HFFc6 (cell line): ENCODE measurements around the gene KRTAP20-1. TPM values are rescaled to one million over a fixed set of nuclear protein-coding genes. Genes with fewer than 3 reads are reported as not detected.

ENCODE experiments used
- DNase-seq: peaks from one replicate; pipeline ENCODE4 v3.0.0-alpha.2; 2018
- H3K27ac Mint-ChIP-seq: 2 replicates; pipeline ENCODE4 v1.8.0; 2020; ENCODE audit warnings: mild to moderate bottlenecking, mixed read lengths
- H3K27me3 Mint-ChIP-seq: 2 replicates; pipeline ENCODE4 v1.8.0; 2021; ENCODE audit warnings: mild to moderate bottlenecking, moderate library complexity, mixed read lengths; ENCODE audit not compliant: insufficient read depth
- H3K36me3 Mint-ChIP-seq: 2 replicates; pipeline ENCODE4 v1.8.0; 2021; ENCODE audit warnings: low read depth, mixed read lengths
- H3K4me1 Mint-ChIP-seq: 2 replicates; pipeline ENCODE4 v1.8.0; 2020; ENCODE audit warnings: low read depth, mixed read lengths
- H3K4me3 Mint-ChIP-seq: 2 replicates; pipeline ENCODE4 v1.8.0; 2020; ENCODE audit warnings: mild to moderate bottlenecking, moderate library complexity, mixed read lengths
- H3K9me3 Mint-ChIP-seq: 2 replicates; pipeline ENCODE4 v1.8.0; 2020; ENCODE audit warnings: mild to moderate bottlenecking, mixed read lengths
- CTCF ChIP-seq: fragments of 200-600 bp; sonication (generic); IDR thresholded peaks from 2 replicates; pipeline ENCODE4 v1.5.0; 2021; ENCODE audit warnings: antibody characterized with exemption, mild to moderate bottlenecking
- total RNA-seq, 6 experiments: library from RNA; stranded (reverse); fragmentation: NEBNext Ultra II Directional; extraction: Animal tissue kit (Norgen Biotek cat#: 25700); gene quantifications; 2 replicates in 1 of 6; 3 replicates in 5 of 6; pipeline ENCODE4 v1.2.3, GENCODE V29; 2021

Gene KRTAP20-1
- total RNA-seq, 6 experiments from 2014 or later = not detected

GRCh38 chr21:30638686-30639085, 22.5 kb downstream of the KRTAP20-1 start:
- Mint-ChIP-seq H3K27ac (no peak overlapping the region), H3K27me3 (no peaks in the 10 kb centered on the region), H3K9me3 (peaks cover 53% of the 10 kb centered on the region), H3K36me3 (no peaks in the 10 kb centered on the region), H3K4me1 (no peaks in the 10 kb centered on the region), H3K4me3 (no peak overlapping the region)
- no peak for DNase-seq
- TF ChIP-seq CTCF = no peak

GRCh38 chr21:30642564-30642963, 26.3 kb downstream of the KRTAP20-1 start, which contains the start of gene KRTAP20-3:
Gene KRTAP20-3, plus strand, starts transcription at chr21:30642864.
- Mint-ChIP-seq H3K36me3 (no peaks in the 10 kb centered on the region), H3K27me3 (no peaks in the 10 kb centered on the region; the same call in 1 of the 2 replicates), H3K4me1 (no peaks in the 10 kb centered on the region), H3K27ac (no peak within 1 kb of the TSS), H3K9me3 (peaks cover 70% of the 10 kb centered on the region), H3K4me3 (no peak within 1 kb of the TSS)
- TF ChIP-seq CTCF = no peak
- no peak for DNase-seq

- Mint-ChIP-seq H3K9me3 (peaks cover 74% of the 10 kb centered on the region), H3K27me3 (no peaks in the 10 kb centered on the region; the same call in 1 of the 2 replicates), H3K4me1 (no peaks in the 10 kb centered on the region)
Observed at GRCh38 chr21:30646904-30647414, 30.7 kb downstream of the KRTAP20-1 start.

GRCh38 chr21:30652891-30653290, 36.7 kb downstream of the KRTAP20-1 start:
- no peak for TF ChIP-seq CTCF

More at GRCh38 chr21:30646904-30647414, 30.7 kb downstream of the KRTAP20-1 start:
- DNase-seq = no peak
- H3K36me3 Mint-ChIP-seq = no peaks in the 10 kb centered on the region; the same call in 1 of the 2 replicates
- no peak overlapping the region for H3K27ac Mint-ChIP-seq
- TF ChIP-seq CTCF = no peak
- no peak overlapping the region for H3K4me3 Mint-ChIP-seq

More at GRCh38 chr21:30652891-30653290, 36.7 kb downstream of the KRTAP20-1 start:
- no peak for DNase-seq
- Mint-ChIP-seq H3K27me3 (no peaks in the 10 kb centered on the region), H3K4me3 (no peak overlapping the region), H3K27ac (no peak overlapping the region), H3K36me3 (no peaks in the 10 kb centered on the region; the same call in 1 of the 2 replicates), H3K4me1 (no peaks in the 10 kb centered on the region), H3K9me3 (peaks cover 61% of the 10 kb centered on the region)

Other genes starting within 250 kb of the KRTAP20-1 start
- not detected for gene KRTAP13-2, start 244.2 kb upstream of the KRTAP20-1 start, total RNA-seq
- not detected for gene KRTAP13-1, start 220.4 kb upstream of the KRTAP20-1 start, total RNA-seq
- gene KRTAP13-3, start 190.5 kb upstream of the KRTAP20-1 start, total RNA-seq = not detected
- gene KRTAP13-4, start 186.2 kb upstream of the KRTAP20-1 start, total RNA-seq = not detected
- not detected for gene KRTAP15-1, start 176.2 kb upstream of the KRTAP20-1 start, total RNA-seq
- not detected for gene KRTAP19-1, start 136.1 kb upstream of the KRTAP20-1 start, total RNA-seq
- gene KRTAP19-2, start 129.0 kb upstream of the KRTAP20-1 start, total RNA-seq = not detected
- gene KRTAP19-3, start 124.4 kb upstream of the KRTAP20-1 start, total RNA-seq = not detected
- not detected for gene KRTAP19-4, start 119.3 kb upstream of the KRTAP20-1 start, total RNA-seq
- not detected for gene KRTAP19-5, start 114.3 kb upstream of the KRTAP20-1 start, total RNA-seq
- not detected for gene KRTAP19-6, start 74.6 kb upstream of the KRTAP20-1 start, total RNA-seq
- not detected for gene KRTAP19-7, start 55.1 kb upstream of the KRTAP20-1 start, total RNA-seq
- not detected for gene KRTAP22-2, start 26.0 kb upstream of the KRTAP20-1 start, total RNA-seq
- gene KRTAP6-3, start 24.0 kb upstream of the KRTAP20-1 start, total RNA-seq = not detected
- not detected for gene KRTAP6-2, start 17.5 kb upstream of the KRTAP20-1 start, total RNA-seq
- gene KRTAP22-1, start 15.3 kb upstream of the KRTAP20-1 start, total RNA-seq = not detected
- not detected for gene KRTAP6-1, start 2.5 kb upstream of the KRTAP20-1 start, total RNA-seq
- gene KRTAP20-4, start 4.2 kb downstream of the KRTAP20-1 start, total RNA-seq = not detected
- gene KRTAP20-2, start 18.8 kb downstream of the KRTAP20-1 start, total RNA-seq = not detected
- not detected for gene KRTAP20-3, start 26.4 kb downstream of the KRTAP20-1 start, total RNA-seq
- not detected for gene KRTAP21-3, start 102.4 kb downstream of the KRTAP20-1 start, total RNA-seq
- gene KRTAP21-2, start 130.8 kb downstream of the KRTAP20-1 start, total RNA-seq = not detected
- gene KRTAP21-1, start 139.0 kb downstream of the KRTAP20-1 start, total RNA-seq = not detected
- not detected for gene KRTAP8-1, start 196.8 kb downstream of the KRTAP20-1 start, total RNA-seq
- not detected for gene KRTAP7-1, start 213.3 kb downstream of the KRTAP20-1 start, total RNA-seq